GM19452 (cell line): ENCODE data around the gene STK17B.

Experiments
- ATAC-seq: cut with Tn5 transposase; IDR thresholded peaks from one replicate; pipeline ENCODE4 v1.9.1; 2021; ENCODE audit not compliant: unreplicated experiment

The STK17B gene

GRCh38 chr2:196159221-196159892 is 12.0 kb downstream of the STK17B start:
- no peak for ATAC-seq

- no peak for ATAC-seq
These were observed 15.8 kb downstream of the STK17B start for GRCh38 chr2:196155575-196155974.

GRCh38 chr2:196153480-196153879 is 17.9 kb downstream of the STK17B start:
- no peak for ATAC-seq

GRCh38 chr2:196149948-196150347 is 21.4 kb downstream of the STK17B start:
- ATAC-seq: no peak

GRCh38 chr2:196148736-196149135 is 22.6 kb downstream of the STK17B start:
- no peak for ATAC-seq

GRCh38 chr2:196145256-196145655 is 26.1 kb downstream of the STK17B start:
- no peak for ATAC-seq

- no peak for ATAC-seq
These were observed 26.8 kb downstream of the STK17B start for GRCh38 chr2:196144513-196145126.

- ATAC-seq: no peak
These were observed 27.6 kb downstream of the STK17B start for GRCh38 chr2:196143730-196144131.

- no peak for ATAC-seq
These were observed 28.6 kb downstream of the STK17B start for GRCh38 chr2:196142825-196143224.

GRCh38 chr2:196140213-196140612 is 31.2 kb downstream of the STK17B start:
- ATAC-seq: no peak

- no peak for ATAC-seq
These were observed 34.1 kb downstream of the STK17B start for GRCh38 chr2:196137271-196137670.

- no peak for ATAC-seq
These were observed 35.2 kb downstream of the STK17B start for GRCh38 chr2:196136151-196136550.

- no peak for ATAC-seq
These were observed 39.1 kb downstream of the STK17B start for GRCh38 chr2:196131949-196132925.

GRCh38 chr2:196131384-196131937 is 39.9 kb downstream of the STK17B start:
- no peak for ATAC-seq

- ATAC-seq: no peak
These were observed 41.1 kb downstream of the STK17B start for GRCh38 chr2:196130039-196130825.

- no peak for ATAC-seq
These were observed 42.6 kb downstream of the STK17B start for GRCh38 chr2:196128749-196129148.

GRCh38 chr2:196125596-196125995 is 45.8 kb downstream of the STK17B start:
- ATAC-seq: no peak

- ATAC-seq: no peak
These were observed 47.6 kb downstream of the STK17B start for GRCh38 chr2:196123679-196124373.

GRCh38 chr2:196119926-196120325 is 51.5 kb downstream of the STK17B start:
- no peak for ATAC-seq

GRCh38 chr2:196117214-196117705 is 54.1 kb downstream of the STK17B start:
- no peak for ATAC-seq
